Trophoblast cell (in vitro differentiated cells and primary cell): Measurements from ENCODE around the gene ENTR1.

Experiments
- DNase-seq, 2 donors: peaks; one replicate each; pipeline ENCODE4 v3.0.0-alpha.2; 2016
- H2AFZ ChIP-seq: 2 replicates; pipeline ENCODE4 v1.6.1; 2013; ENCODE audit warnings: low read length, moderate library complexity, mild to moderate bottlenecking; ENCODE audit not compliant: insufficient read depth, poor library complexity
- H2AK5ac ChIP-seq: 2 replicates; pipeline ENCODE4 v1.6.1; 2013; ENCODE audit warnings: mild to moderate bottlenecking, low read length
- H2BK120ac ChIP-seq: 2 replicates; pipeline ENCODE4 v1.6.1; 2013; ENCODE audit warnings: low read length, mild to moderate bottlenecking, moderate library complexity; ENCODE audit not compliant: insufficient read depth, poor library complexity
- H2BK12ac ChIP-seq: 2 replicates; pipeline ENCODE4 v1.6.1; 2013; ENCODE audit warnings: mild to moderate bottlenecking, low read length, moderate library complexity
- H2BK5ac ChIP-seq: 2 replicates; pipeline ENCODE4 v1.6.1; 2013; ENCODE audit warnings: low read length, low read depth, moderate library complexity, mild to moderate bottlenecking; ENCODE audit not compliant: poor library complexity
- H3K14ac ChIP-seq: 2 replicates; pipeline ENCODE4 v1.6.1; 2013; ENCODE audit warnings: mild to moderate bottlenecking, low read length
- H3K18ac ChIP-seq: 2 replicates; pipeline ENCODE4 v1.6.1; 2013; ENCODE audit warnings: mild to moderate bottlenecking, low read length
- H3K23ac ChIP-seq: 2 replicates; pipeline ENCODE4 v1.6.1; 2013; ENCODE audit warnings: low read length
- H3K27ac ChIP-seq: 2 replicates; pipeline ENCODE4 v1.5.1; 2013; ENCODE audit warnings: low read depth, mild to moderate bottlenecking, inconsistent platforms, low read length, moderate library complexity
- H3K27me3 ChIP-seq: 2 replicates; pipeline ENCODE4 v1.6.1; 2013; ENCODE audit warnings: inconsistent platforms, mild to moderate bottlenecking, low read length, moderate library complexity; ENCODE audit not compliant: insufficient read depth
- H3K36me3 ChIP-seq, 2 experiments: 1 replicate in 1 of 2; 2 replicates in 1 of 2; pipeline ENCODE4 v1.6.1; 2013; ENCODE audit warnings: low read length in 2 of 2, mild to moderate bottlenecking in 2 of 2, moderate library complexity in 1 of 2; ENCODE audit not compliant: insufficient read depth in 2 of 2, control insufficient read depth in 1 of 2
- H3K4ac ChIP-seq: 2 replicates; pipeline ENCODE4 v1.6.1; 2013; ENCODE audit warnings: low read depth, mild to moderate bottlenecking, low read length, moderate library complexity
- H3K4me1 ChIP-seq, 2 experiments: 1 replicate in 1 of 2; 2 replicates in 1 of 2; pipeline ENCODE4 v1.6.1; 2013; ENCODE audit warnings: low read length in 2 of 2, mild to moderate bottlenecking in 2 of 2, moderate library complexity in 1 of 2; ENCODE audit not compliant: insufficient read depth in 2 of 2, control insufficient read depth in 1 of 2
- H3K4me2 ChIP-seq: 2 replicates; pipeline ENCODE4 v1.6.1; 2013; ENCODE audit warnings: inconsistent platforms, mild to moderate bottlenecking, low read length, moderate library complexity
- H3K4me3 ChIP-seq: 2 replicates; pipeline ENCODE4 v1.5.1; 2013; ENCODE audit warnings: mild to moderate bottlenecking, low read depth, low read length, inconsistent platforms
- H3K79me1 ChIP-seq: one replicate; pipeline ENCODE4 v1.6.1; 2013; ENCODE audit warnings: low read length
- H3K79me2 ChIP-seq: 2 replicates; pipeline ENCODE4 v1.6.1; 2013; ENCODE audit warnings: low read length, mild to moderate bottlenecking; ENCODE audit not compliant: control insufficient read depth, insufficient read depth, poor library complexity
- H3K9ac ChIP-seq: 2 replicates; pipeline ENCODE4 v1.6.1; 2013; ENCODE audit warnings: mild to moderate bottlenecking, low read length
- H3K9me3 ChIP-seq: 2 replicates; pipeline ENCODE4 v1.6.1; 2013; ENCODE audit warnings: low read depth, mild to moderate bottlenecking, control low read depth, inconsistent platforms, low read length; ENCODE audit not compliant: insufficient read depth
- H4K12ac ChIP-seq: 2 replicates; pipeline ENCODE4 v1.6.1; 2013; ENCODE audit warnings: low read depth, mild to moderate bottlenecking, low read length, moderate library complexity
- H4K8ac ChIP-seq: 2 replicates; pipeline ENCODE4 v1.6.1; 2013; ENCODE audit warnings: low read depth, mild to moderate bottlenecking, low read length, moderate library complexity
- H4K91ac ChIP-seq: one replicate; pipeline ENCODE4 v1.6.1; 2013; ENCODE audit warnings: low read depth, mild to moderate bottlenecking, low read length, moderate library complexity
- WGBS: extraction: QIAGEN DNeasy Blood & Tissue Kit; methylation state at CpG from one replicate; pipeline ENCODE4 v1.1.7; 2013; ENCODE audit warnings: missing lambda C conversion rate; ENCODE audit not compliant: insufficient read length, insufficient coverage; ENCODE audit errors: extremely low coverage; 5-methylcytosine and 5-hydroxymethylcytosine counted together

The ENTR1 gene

GRCh38 chr9:136352682-136353081 is 57.7 kb downstream of the ENTR1 start:
- H3K36me3 ChIP-seq = peaks cover 18 to 24% of the 10 kb centered on the region in 2 experiments
- no peak overlapping the region for H4K12ac ChIP-seq
- H2BK120ac ChIP-seq = no peak overlapping the region
- no peaks in the 10 kb centered on the region for H3K27me3 ChIP-seq
- DNase-seq = no peak
- no peak overlapping the region for H2BK12ac ChIP-seq
- no CpG with 5 or more reads among the region's 16 CpGs for WGBS
- no peak overlapping the region for H3K23ac ChIP-seq
- no peaks in the 10 kb centered on the region for H3K79me1 ChIP-seq
- no peak overlapping the region for H3K4me2 ChIP-seq
- no peak overlapping the region for H3K27ac ChIP-seq
- no peak overlapping the region for H2BK5ac ChIP-seq
- no peaks in the 10 kb centered on the region for H3K4me1 ChIP-seq
- no peak overlapping the region for H3K9ac ChIP-seq
- no peak overlapping the region for H2AK5ac ChIP-seq
- no peak overlapping the region for H2AFZ ChIP-seq
- no peak overlapping the region for H4K91ac ChIP-seq
- no peaks in the 10 kb centered on the region for H3K79me2 ChIP-seq
- no peak overlapping the region for H3K18ac ChIP-seq
- no peaks in the 10 kb centered on the region for H3K9me3 ChIP-seq
- no peak overlapping the region for H3K4ac ChIP-seq
- H3K14ac ChIP-seq = no peak overlapping the region
- peak overlapping the region; percentile 35 for H3K4me3 ChIP-seq
- no peak overlapping the region for H4K8ac ChIP-seq
